HG03558 (cell line): Measurements from ENCODE around the gene VTI1A.
A peak's percentile ranks its signal among the peaks of the same experiment; 100 is the strongest.
"Not testable (repeated sequence)": the region's sequence is repeated elsewhere in the genome, so short reads cannot be mapped to it uniquely, and the experiment has no call there.

Experiments
- ATAC-seq: cut with Tn5 transposase; IDR thresholded peaks from one replicate; pipeline ENCODE4 v1.9.1; 2021; ENCODE audit warnings: moderate number of reproducible peaks; ENCODE audit not compliant: unreplicated experiment; ENCODE audit errors: extremely low read depth

VTI1A gene

GRCh38 chr10:112838784-112839481 lies 391.9 kb downstream of the VTI1A start:
- ATAC-seq = no peak

GRCh38 chr10:112839928-112840654 lies 393.1 kb downstream of the VTI1A start:
- no peak for ATAC-seq

- ATAC-seq = no peak
Observed at GRCh38 chr10:112841549-112841948, 394.5 kb downstream of the VTI1A start.

- peak; percentile 98 for ATAC-seq
Observed at GRCh38 chr10:112842832-112843360, 395.9 kb downstream of the VTI1A start.

- ATAC-seq = no peak
Observed at GRCh38 chr10:112843623-112844022, 396.6 kb downstream of the VTI1A start.

GRCh38 chr10:112844681-112845544 lies 397.9 kb downstream of the VTI1A start:
- ATAC-seq = no peak

- ATAC-seq = no peak
Observed at GRCh38 chr10:112847778-112848177, 400.8 kb downstream of the VTI1A start.

GRCh38 chr10:112848228-112848627 lies 401.2 kb downstream of the VTI1A start:
- ATAC-seq = no peak

- no peak for ATAC-seq
Observed at GRCh38 chr10:112848868-112849430, 401.9 kb downstream of the VTI1A start.

GRCh38 chr10:112849546-112849945 lies 402.5 kb downstream of the VTI1A start:
- no peak for ATAC-seq

GRCh38 chr10:112851181-112851580 lies 404.2 kb downstream of the VTI1A start:
- no peak for ATAC-seq

- no peak for ATAC-seq
Observed at GRCh38 chr10:112851588-112852211, 404.7 kb downstream of the VTI1A start.

- ATAC-seq = no peak
Observed at GRCh38 chr10:112852306-112852705, 405.3 kb downstream of the VTI1A start.

GRCh38 chr10:112855134-112855533 lies 408.1 kb downstream of the VTI1A start:
- no peak for ATAC-seq

- ATAC-seq = no peak
Observed at GRCh38 chr10:112857493-112857892, 410.5 kb downstream of the VTI1A start.

GRCh38 chr10:112858986-112859651 lies 412.1 kb downstream of the VTI1A start:
- ATAC-seq = no peak

GRCh38 chr10:112859793-112860192 lies 412.8 kb downstream of the VTI1A start:
- no peak for ATAC-seq

GRCh38 chr10:112863461-112863860 lies 416.4 kb downstream of the VTI1A start:
- ATAC-seq = not testable (repeated sequence)
